Measurements from ENCODE around the gene SYT9.

- TF ChIP-seq, protein P1, sequence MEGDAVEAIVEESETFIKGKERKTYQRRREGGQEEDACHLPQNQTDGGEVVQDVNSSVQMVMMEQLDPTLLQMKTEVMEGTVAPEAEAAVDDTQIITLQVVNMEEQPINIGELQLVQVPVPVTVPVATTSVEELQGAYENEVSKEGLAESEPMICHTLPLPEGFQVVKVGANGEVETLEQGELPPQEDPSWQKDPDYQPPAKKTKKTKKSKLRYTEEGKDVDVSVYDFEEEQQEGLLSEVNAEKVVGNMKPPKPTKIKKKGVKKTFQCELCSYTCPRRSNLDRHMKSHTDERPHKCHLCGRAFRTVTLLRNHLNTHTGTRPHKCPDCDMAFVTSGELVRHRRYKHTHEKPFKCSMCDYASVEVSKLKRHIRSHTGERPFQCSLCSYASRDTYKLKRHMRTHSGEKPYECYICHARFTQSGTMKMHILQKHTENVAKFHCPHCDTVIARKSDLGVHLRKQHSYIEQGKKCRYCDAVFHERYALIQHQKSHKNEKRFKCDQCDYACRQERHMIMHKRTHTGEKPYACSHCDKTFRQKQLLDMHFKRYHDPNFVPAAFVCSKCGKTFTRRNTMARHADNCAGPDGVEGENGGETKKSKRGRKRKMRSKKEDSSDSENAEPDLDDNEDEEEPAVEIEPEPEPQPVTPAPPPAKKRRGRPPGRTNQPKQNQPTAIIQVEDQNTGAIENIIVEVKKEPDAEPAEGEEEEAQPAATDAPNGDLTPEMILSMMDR (IDR thresholded peaks at IDR 0.05) = no peak
- no peak for TF ChIP-seq POLR2A (IDR thresholded peaks at IDR 0.05)
Observed at GRCh38 chr11:7383406-7383805, 131.7 kb downstream of the SYT9 start.
